22Rv1 (cell line): Measurements from ENCODE around the gene SPAG7.
A peak's percentile ranks its signal among the peaks of the same experiment; 100 is the strongest.

Experiments used
- CTCF ChIP-seq: fragments of 450-650 bp; IDR thresholded peaks from 2 replicates; pipeline ENCODE4 v1.5.1; 2017; ENCODE audit warnings: mild to moderate bottlenecking
- ZFX ChIP-seq: fragments of 450-650 bp; IDR thresholded peaks from 2 replicates; pipeline ENCODE4 v1.6.1; 2017; ENCODE audit warnings: antibody characterized with exemption, borderline replicate concordance

DNA sequence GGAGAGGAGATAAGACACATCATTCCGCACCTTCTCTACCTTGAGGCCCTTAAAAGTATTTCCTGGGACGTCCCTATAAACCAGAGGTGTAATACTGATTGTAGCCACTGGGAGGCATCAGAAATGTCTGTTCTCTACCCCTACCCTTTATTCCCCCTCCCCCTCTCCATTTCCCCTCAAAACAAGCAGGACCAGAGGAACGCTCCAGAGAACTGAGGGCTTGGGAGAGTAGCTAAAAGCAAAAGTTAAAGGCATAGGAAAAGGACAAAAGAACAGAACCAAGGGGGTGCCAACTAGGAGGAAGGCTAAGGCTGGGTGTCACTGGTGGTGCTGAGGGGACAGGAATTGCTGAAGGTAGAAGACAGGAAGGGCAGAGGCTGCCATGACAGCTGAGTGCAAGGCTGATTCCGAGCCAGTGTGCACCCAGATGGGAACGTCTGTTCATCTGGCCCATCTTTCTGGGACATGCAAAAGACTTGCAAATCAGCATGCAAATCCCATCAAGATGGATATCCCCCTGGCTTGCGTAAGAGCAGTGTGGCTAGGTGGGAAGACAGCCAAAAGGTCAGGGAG is 13.1 kb upstream of the SPAG7 start:
- TF ChIP-seq CTCF: peak; percentile 79
- TF ChIP-seq ZFX: no peak
